GM18526 (cell line): ENCODE results near the gene EEF1AKMT1.

Experiments
- POLR2A ChIP-seq: IDR thresholded peaks from 3 replicates; pipeline ENCODE4 v1.6.1; 2011; ENCODE audit not compliant: insufficient read length; ENCODE audit errors: extremely low read depth

The EEF1AKMT1 gene

DNA sequence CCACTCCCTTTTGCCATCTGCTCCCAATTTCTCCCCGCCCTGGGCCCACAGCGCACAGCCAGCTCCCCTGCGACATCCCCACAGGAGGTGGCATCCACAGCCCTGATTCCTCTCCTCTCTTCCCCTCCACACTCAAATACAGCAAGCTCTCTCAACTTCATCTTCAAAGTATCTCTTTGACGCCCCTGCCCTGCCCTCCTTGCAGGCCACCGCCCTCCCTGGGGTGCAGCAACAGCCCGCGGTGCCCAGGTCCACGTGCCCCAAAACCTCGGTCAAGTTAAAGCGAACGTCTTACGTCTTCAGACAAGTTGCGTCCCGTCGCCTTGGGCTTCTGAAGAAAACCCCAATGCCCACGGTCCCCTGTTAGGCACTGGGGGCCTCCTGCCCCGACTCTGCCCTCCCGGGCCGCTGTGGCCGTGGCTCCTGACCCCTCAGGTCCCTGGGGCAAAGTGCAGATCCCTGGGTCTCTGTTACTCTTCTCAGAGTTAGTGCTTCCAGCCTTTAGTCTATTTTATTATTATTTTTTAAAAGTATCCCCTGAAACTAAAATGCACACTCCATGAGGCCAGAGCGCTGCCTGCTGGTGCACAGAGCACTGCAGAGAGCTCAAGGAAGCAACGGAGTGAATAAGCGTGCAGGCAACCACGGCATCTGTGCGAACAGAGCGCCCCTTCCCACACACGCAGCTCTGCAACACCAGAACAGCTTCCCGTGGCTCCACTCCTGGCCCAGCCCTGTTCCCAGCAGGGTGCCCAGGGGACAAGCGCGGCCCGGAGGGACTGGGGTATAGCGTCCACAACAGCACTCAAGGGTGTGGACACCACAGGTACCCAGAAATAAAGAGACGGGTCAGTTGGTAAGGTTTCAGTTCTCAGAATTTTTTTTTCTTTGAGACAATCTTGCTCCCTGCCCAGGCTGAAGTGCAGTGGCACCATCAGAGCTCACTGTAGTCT lies 43.9 kb downstream of the EEF1AKMT1 start:
- no peak for TF ChIP-seq POLR2A

DNA sequence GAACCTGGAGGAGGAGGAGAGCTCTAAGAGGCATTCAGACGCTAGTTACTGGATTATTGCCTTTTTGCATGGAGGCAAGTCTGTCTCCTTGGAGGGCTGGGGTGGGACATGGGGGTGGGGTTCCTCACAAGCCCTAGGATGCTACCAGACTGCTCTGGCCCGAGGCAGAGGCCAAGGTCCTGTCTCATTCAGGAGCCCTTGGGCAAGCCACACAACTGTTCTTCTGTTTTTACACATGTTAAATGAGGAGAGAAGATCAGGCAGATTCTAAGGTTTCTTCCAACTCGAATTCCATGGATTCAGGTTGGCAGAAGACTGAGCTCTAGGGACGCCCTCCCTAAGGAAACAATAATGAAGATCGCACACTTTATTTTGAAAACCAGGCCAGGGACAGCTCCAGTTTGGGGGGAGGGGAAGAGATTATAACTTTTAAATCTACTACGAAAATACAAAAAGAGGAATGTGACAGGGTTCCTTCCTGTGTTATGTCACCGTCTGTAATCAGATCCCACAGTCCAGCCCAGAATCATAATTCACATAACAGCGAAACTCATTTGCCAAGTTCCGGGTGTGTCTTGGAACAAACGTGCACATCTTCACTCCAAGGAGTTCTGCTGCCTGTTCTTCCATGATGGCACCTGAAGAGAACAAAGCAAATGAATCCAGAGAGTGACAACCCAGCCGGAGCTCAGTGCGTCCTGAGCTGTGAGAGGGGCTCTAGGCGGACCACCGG lies 45.0 kb downstream of the EEF1AKMT1 start:
- no peak for TF ChIP-seq POLR2A

DNA sequence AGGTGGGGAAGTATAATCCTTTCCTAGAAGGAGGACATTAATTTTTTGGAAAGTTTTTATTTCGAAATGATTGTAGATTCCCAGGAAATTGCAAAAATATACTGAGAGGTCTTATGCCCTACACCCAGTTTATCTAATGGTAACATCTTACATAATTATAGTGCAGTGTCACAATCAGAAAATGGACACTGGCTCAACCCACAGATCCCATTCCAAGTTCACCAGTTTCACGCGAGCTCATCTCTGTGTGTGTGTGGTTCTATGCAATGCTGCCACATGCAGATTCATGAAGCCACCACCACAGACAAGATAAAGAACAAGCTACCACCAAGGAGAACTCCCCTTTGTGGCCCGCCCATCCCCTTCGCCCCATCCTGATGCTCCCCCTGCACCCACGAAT lies 45.9 kb downstream of the EEF1AKMT1 start:
- no peak for TF ChIP-seq POLR2A

DNA sequence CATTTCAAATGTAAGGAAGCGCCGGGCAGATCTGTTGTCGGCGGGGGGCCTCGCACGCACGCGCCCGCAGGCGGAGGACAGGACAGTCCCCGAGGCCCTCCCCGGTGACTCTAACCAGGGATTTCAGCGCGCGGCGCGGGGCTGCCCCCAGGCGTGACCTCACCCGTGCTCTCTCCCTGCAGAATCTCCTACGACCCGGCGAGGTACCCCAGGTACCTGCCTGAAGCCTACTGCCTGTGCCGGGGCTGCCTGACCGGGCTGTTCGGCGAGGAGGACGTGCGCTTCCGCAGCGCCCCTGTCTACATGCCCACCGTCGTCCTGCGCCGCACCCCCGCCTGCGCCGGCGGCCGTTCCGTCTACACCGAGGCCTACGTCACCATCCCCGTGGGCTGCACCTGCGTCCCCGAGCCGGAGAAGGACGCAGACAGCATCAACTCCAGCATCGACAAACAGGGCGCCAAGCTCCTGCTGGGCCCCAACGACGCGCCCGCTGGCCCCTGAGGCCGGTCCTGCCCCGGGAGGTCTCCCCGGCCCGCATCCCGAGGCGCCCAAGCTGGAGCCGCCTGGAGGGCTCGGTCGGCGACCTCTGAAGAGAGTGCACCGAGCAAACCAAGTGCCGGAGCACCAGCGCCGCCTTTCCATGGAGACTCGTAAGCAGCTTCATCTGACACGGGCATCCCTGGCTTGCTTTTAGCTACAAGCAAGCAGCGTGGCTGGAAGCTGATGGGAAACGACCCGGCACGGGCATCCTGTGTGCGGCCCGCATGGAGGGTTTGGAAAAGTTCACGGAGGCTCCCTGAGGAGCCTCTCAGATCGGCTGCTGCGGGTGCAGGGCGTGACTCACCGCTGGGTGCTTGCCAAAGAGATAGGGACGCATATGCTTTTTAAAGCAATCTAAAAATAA lies 52.1 kb downstream of the EEF1AKMT1 start:
- no peak for TF ChIP-seq POLR2A

DNA sequence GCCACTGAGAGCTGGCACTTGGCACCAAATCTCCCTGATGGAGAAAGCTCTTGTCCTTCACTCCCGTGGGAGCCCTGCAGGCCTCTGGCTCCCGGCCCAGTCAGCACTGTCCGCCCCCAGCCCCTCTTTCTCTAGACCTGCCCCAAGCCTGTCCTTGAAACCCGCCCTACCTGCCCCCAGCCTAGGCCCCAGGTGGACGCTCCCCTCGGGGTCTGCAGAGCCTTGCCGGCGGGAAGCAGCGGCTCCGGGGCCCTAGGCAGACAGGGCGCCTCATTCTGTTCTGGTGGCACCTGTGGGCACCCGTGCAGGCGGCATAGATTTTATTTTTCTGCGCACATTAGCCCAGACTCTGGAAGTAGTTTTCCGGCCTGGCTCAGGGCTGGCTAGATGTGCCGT lies 52.7 kb downstream of the EEF1AKMT1 start:
- no peak for TF ChIP-seq POLR2A

DNA sequence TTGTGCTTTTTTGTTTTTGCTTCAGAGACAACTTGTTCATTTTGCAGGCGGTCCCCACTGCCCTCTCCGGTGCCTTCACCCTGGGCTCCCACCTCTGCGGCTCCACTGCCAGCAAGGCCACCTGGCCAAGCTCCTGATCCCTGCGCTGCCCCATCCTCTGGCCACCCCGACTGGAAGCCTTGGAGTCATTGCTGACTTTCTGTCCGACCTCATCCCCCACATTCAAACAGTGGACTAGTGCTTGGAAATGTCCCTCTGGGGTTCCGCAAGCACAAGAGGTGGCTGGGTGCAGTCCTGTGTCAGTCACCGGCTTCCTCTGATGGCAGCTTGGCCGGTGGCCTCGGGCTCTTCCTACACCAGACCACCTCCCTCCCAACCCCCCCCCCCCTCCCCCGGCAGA lies 53.3 kb downstream of the EEF1AKMT1 start:
- TF ChIP-seq POLR2A = no peak

DNA sequence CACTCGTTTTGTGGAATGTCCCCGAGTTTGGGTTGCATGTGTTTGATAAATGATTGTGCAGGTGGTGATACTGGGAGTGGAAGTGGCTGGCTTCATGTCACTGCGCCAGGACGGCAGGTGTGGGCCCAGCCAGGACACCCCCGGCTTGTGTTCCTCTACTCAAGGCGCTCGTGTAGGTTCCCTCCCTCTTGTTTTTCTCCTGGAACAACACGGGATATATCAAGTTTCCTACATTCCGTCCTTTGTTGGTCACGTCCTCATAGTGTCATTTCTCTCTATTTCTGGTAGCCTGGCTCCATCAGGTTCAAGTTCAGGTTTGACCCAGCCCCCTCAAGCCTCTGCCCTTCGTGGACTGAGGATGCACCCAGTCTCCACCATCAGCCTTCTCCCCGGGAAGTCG lies 54.0 kb downstream of the EEF1AKMT1 start:
- TF ChIP-seq POLR2A = no peak

DNA sequence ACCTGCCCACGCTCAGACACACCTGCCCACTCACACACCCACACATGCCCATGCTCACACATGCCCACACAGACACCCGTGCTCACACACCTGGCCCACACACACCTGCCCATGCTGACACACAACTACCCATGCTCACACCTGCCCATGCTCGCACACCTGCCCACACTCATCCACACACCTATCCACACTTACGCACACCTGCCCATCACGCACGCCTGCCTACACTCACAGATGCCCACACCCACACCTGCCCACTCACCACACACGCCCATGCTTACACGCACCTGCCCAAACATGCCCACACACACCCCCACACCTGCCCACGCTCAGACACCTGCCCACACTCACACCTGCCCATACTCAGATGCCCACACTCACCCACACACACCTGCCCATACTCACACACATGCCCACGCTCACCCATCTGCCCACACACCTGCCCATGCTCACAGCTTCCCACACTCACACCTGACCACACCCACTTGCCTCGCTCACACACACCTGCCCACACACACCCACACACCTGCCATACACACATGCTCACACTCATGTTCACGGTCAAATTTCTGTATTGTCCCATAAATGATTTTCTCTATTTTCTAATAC lies 54.7 kb downstream of the EEF1AKMT1 start:
- no peak for TF ChIP-seq POLR2A

DNA sequence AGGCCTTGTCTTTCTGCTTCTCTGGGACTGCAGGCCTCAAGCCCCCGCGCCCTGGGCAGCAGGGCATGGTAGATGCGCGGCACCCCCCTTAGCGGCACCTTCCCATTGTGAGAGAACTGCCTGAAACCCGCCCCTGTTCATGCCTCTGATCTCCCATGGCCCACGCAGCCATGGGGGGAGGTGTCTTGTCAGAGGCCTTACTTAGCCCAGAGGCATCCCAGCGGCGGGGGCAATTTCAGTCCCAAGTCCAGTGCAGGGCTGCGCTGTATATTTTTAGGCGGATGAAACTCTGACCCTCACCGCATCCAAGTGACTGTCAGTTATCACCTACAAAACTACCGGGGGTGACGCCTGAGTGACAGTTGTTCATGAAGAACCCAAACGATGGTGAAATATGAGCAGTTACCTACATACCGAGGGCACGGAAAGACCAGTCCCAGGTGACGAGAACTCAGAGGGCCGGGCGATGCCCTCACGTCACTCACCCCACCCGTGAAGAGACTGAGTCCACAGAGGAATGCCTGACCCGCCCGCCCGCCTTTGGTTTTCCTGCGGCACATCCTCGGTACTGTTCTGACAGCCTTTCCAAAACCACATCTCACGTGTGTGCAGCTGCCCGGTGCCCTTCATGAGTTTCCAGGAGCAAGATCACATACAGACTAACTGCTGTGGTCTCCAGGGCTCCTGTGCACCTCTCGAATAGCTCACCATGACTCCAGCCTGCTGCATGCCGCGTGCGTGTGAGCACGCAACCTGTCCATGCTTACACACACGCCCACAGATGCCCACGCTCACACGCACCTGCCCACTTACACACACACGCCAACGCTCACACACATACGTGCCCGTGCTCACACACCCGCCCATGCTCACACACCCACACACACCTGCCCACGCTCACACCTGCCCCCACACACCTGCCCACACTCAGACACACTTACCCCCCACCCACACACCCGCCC lies 55.9 kb downstream of the EEF1AKMT1 start:
- TF ChIP-seq POLR2A = no peak

DNA sequence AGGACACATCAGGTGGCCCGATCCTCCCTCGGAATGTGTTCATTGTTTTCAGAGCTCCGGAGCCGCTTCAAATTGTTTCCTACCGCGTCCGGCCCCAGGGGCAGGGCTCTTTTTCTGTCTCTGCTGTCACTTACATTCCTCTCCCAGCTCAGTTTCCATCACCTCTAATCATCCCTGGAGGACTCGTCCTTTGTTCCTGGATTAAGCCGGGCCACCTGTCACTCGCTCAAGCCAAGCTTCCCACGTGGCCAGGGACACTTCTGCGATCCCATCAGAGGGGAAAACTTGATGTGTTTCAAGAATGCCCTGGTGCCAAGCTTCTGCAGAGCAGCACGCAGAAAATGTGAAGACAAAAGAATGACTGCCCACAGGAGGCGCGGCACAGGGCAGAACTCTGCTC lies 56.8 kb downstream of the EEF1AKMT1 start:
- no peak for TF ChIP-seq POLR2A

DNA sequence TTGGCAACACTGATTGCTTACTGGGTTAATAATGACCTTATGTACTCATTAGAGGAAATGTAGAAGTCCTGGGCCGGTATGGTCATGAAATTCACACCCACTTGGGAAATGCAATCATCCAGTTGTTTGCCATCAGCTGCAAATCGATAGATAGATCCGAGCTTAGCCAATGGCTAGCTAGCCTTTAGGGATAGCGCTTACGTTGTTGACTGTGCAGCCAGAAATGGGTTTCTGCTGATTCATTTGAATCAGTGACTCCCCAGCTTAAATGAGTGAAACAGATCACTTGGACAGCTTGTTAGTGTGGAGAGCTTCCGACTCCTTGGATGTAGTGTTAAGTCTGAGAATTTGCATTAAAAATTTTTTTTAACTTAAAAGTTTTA lies 58.4 kb downstream of the EEF1AKMT1 start:
- TF ChIP-seq POLR2A = no peak

DNA sequence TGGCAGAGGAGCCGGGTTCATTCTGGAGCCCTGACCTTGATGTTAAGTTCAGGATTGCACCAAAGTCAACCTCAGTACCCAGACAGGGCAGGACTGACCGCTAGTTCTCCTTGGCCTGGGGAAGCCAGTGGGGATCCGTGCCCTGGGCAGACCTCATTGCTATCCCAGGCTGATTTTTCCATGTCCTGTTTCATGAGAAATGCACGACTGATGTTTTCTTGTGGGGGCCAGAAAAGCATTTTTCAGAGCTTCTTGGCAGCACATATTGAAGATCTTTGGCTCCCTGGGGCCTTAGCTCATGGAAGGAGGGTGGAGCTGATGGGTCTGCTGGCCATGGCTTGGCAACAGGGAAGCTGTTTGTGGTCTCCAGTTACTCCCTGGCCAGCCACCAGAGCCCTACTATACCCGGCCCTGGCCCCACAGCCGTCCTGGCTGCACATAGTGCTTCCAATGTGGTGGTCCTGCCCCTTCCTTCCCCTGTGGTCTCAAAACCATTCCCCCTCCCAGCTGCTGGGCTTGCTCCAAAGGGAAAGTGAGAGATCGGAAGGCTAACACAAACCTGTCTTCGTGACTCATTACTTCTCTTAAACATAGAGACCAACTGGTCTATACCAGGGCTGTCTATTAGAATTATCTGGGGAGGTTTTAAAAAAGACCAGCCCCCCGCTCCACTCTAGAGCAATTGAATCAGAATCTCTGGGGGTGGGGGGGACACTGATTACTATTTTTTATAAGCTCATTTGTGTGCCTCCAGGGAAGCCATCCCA lies 59.0 kb downstream of the EEF1AKMT1 start:
- TF ChIP-seq POLR2A = no peak

DNA sequence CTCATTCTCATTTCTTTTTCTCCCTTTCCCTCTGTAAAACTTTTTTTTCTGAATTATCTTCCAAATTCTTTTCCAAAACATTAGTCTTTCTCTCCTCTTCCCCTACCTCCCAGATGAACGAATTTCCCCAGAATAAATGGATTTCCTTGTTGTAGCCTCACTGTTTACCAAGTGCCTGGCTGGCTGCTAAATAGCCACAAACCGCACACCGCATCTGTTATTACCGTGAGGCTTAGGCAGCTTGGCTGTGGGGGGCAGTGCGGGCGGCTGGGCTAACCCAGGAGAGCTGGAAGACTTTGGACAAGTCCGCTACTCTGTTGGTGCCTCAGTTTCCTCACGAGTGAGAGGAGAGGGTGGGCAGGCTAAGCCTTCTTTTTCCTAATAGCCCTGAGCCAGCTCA lies 59.6 kb downstream of the EEF1AKMT1 start:
- no peak for TF ChIP-seq POLR2A
